HFF-Myc (cell line): Measurements from ENCODE around the gene RUNX1.
"Not testable (repeated sequence)": the region's sequence is repeated elsewhere in the genome, so short reads cannot be mapped to it uniquely, and the experiment has no call there.

Experiments
- DNase-seq: peaks from one replicate; pipeline ENCODE4 v3.0.0-alpha.2; 2011; ENCODE audit warnings: low read depth; ENCODE audit errors: extremely low read depth
- H3K4me3 ChIP-seq: replicated peaks from 2 replicates; pipeline ENCODE4 v1.5.1; 2011; ENCODE audit warnings: low read depth, mild to moderate bottlenecking, control low read depth, low read length
- CTCF ChIP-seq: IDR thresholded peaks from 2 replicates; pipeline ENCODE4 v1.5.1; 2012; ENCODE audit warnings: mild to moderate bottlenecking, low read depth, low read length, control low read depth; ENCODE audit errors: missing control alignments

The RUNX1 gene

GRCh38 chr21:34805157-34805556 is 243.9 kb downstream of the RUNX1 start:
- no peak for DNase-seq
- H3K4me3 ChIP-seq: no peak overlapping the region
- TF ChIP-seq CTCF: no peak

GRCh38 chr21:34804584-34804983 is 244.5 kb downstream of the RUNX1 start:
- H3K4me3 ChIP-seq, DNase-seq: not testable (repeated sequence)

DNA sequence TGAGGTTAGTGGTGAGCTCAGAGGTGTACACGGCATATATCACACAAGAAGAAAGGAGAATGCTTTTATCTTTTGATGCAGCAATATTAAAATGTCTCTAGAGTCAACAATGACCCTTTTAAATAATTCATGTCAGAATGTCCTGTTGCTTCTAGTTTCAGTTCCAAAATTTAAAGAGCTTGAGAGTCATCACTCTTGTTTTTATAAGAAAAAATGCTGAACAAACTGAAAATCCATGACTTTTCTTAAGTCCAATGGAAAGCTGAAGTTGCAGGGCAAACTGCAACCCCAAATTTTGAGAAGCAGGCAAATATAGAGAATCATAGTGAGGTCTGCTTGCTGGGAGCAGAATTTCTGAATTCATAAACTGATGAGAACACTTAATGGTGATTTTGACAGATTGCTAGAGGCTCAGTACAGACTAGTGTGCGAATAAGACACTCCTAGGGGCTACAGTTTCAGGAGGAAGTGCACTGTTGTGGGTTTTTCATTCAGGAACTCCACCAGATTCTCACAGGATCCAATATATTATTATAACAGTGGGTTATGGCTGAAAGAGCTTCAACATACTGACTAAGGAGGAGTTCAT is 245.2 kb downstream of the RUNX1 start:
- H3K4me3 ChIP-seq: no peak overlapping the region
- no peak for DNase-seq
- TF ChIP-seq CTCF: no peak

DNA sequence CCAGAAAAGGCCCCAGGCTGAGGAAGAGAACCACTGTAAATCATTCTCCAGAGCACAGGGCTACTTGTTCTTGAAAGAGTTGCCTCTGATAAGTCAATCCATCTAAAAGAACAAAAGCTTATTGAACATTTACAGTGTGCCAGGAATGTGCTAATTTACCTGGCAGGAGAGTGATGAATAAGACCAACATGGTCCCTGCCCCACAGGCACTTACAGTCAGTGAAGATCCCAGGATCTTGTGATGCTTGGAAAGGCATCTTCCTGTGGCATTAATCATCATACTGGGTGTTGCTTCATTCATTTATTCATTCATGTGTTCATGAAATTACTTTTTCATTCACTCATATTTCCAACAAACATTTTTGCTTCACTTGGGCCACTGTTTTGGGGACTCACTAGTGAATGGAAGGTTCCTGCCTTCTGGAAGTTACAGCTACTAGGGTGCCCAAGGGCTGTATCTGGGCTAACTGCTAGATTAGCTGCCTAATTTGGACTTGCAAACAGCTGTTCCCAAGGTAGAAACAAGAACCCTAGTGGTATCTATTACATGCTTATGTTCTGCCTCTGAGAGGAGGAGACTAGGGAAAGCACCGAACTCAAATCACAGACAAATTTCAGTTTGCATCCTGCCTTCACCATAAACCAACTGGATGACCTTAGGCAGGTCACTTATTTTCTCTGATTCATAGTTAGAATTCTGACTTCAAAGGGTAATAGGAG is 246.8 kb downstream of the RUNX1 start:
- H3K4me3 ChIP-seq: no peak overlapping the region
- DNase-seq: no peak
- no peak for TF ChIP-seq CTCF

DNA sequence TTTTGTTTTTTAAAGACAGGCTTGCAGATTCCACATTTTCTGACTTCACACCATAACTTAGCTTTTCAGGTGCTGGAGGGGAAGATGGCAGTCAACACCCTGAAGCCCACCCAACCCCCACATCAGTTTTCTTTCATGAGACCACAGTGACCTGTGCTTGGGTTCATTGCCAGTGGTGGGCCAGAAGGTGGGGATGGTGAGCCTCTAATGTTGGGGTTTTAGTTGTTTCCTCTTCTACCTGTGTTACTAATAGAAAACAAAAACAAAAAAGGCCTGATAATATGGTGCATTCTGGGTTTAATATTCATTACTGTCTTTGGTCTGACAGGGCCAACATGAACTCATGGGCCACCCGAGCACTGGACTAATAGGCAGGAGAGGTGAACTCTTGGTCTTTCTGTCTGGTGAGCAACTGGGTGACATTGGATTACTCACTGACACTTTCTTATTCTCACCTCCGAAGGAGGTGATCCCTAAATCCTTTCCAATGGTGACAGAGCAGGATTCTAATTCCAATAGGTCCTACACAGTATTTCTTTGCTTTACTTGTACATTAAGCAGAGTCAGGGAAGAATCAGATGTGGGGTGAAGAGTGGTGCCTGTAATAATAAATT is 247.5 kb downstream of the RUNX1 start:
- no peak overlapping the region for H3K4me3 ChIP-seq
- peak; percentile 38 for TF ChIP-seq CTCF
- DNase-seq: no peak

GRCh38 chr21:34800797-34801518 is 248.1 kb downstream of the RUNX1 start:
- DNase-seq: no peak
- no peak for TF ChIP-seq CTCF
- no peak overlapping the region for H3K4me3 ChIP-seq

DNA sequence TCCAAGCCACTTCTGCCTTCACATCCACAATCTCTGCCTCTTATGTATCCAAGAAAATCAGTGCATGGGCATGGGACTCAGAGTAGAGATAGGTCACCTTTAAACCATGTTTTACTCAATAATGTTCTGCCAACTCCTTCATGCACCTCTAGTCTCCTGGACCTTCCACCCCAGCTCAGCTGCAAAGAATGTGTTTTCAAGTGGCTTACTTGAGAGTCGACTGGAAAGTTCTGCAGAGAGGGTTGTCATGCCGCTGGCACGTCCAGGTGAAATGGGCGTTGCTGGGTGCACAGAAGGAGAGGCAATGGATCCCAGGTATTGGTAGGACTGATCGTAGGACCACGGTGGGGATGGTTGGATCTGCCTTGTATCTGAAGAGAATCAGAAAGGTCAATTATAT is 250.0 kb downstream of the RUNX1 start:
- DNase-seq: no peak
- no peak for TF ChIP-seq CTCF
- no peak overlapping the region for H3K4me3 ChIP-seq
